Activated T-helper 1 cell treated with anti-CD3 and anti-CD28 coated beads, Interleukin-12 subunit alpha, Interleukin-12 subunit beta, Interleukin-2, Interleukin-4 antibody, amounts not matched to agents 30 ng/mL and 10 ng/mL and 1 ng/mL, durations not matched to agents 14 hours and 24 hours and 36 hours (primary cell): ENCODE results near the gene GOLGA8B. TPM values are rescaled to one million over a fixed set of nuclear protein-coding genes. Genes with fewer than 3 reads are reported as not detected.

ENCODE experiments used
- DNase-seq: peaks from one replicate; pipeline ENCODE4 v3.0.0; 2021; ENCODE audit warnings: low spot score
- H3K27ac Mint-ChIP-seq: one replicate; pipeline ENCODE4 v1.8.0; 2021; ENCODE audit warnings: mild to moderate bottlenecking, mixed read lengths
- H3K27me3 Mint-ChIP-seq: one replicate; pipeline ENCODE4 v1.8.0; 2022; ENCODE audit warnings: mild to moderate bottlenecking, moderate library complexity, mixed read lengths; ENCODE audit not compliant: insufficient read depth
- H3K36me3 Mint-ChIP-seq: one replicate; pipeline ENCODE4 v1.8.0; 2021; ENCODE audit warnings: low read depth, mixed read lengths
- H3K4me1 Mint-ChIP-seq: one replicate; pipeline ENCODE4 v1.8.0; 2021; ENCODE audit warnings: low read depth, mixed read lengths
- H3K4me3 Mint-ChIP-seq: one replicate; pipeline ENCODE4 v1.8.0; 2021; ENCODE audit warnings: mild to moderate bottlenecking, moderate library complexity, mixed read lengths
- H3K9me3 Mint-ChIP-seq: one replicate; pipeline ENCODE4 v1.8.0; 2021; ENCODE audit warnings: mixed read lengths
- intact Hi-C: fragments of 100-400 bp; cut with micrococcal nuclease; formaldehyde crosslinking; loops from one replicate; pipeline ENCODE4 v1.15.1; 2024
- total RNA-seq: library from RNA; stranded (reverse); gene quantifications from 2 replicates; pipeline ENCODE4 v1.2.3, GENCODE V29; 2022

GOLGA8B gene
- total RNA-seq, 1 donor from 2014 or later = 228 TPM

- Mint-ChIP-seq H3K4me3 (no peak overlapping the region), H3K27me3 (peaks cover 44% of the 10 kb centered on the region), H3K4me1 (peaks cover 10% of the 10 kb centered on the region), H3K36me3 (no peaks in the 10 kb centered on the region), H3K27ac (no peak overlapping the region), H3K9me3 (no peaks in the 10 kb centered on the region)
- intact Hi-C loops = loop anchor here (2.0 kb wide), 1 partner anchor 310 kb away; no protein-coding TSS in a partner anchor
- DNase-seq = no peak
These were observed 26.9 kb upstream of the GOLGA8B start for GRCh38 chr15:34610354-34610753.

- intact Hi-C loops = loop anchor here (2.0 kb wide), 1 partner anchor 311 kb away; no protein-coding TSS in a partner anchor
- Mint-ChIP-seq H3K9me3 (no peaks in the 10 kb centered on the region), H3K36me3 (no peaks in the 10 kb centered on the region), H3K4me1 (peaks cover 10% of the 10 kb centered on the region), H3K27me3 (peaks cover 41% of the 10 kb centered on the region), H3K4me3 (no peak overlapping the region), H3K27ac (no peak overlapping the region)
- DNase-seq = no peak
These were observed 25.9 kb upstream of the GOLGA8B start for GRCh38 chr15:34609102-34610057.

- Mint-ChIP-seq H3K4me1 (peaks cover 10% of the 10 kb centered on the region), H3K4me3 (no peak overlapping the region), H3K27ac (no peak overlapping the region), H3K36me3 (no peaks in the 10 kb centered on the region), H3K9me3 (no peaks in the 10 kb centered on the region), H3K27me3 (peaks cover 36% of the 10 kb centered on the region)
- intact Hi-C loops = no loop called here
- no peak for DNase-seq
These were observed 25.1 kb upstream of the GOLGA8B start for GRCh38 chr15:34608517-34608916.

DNA sequence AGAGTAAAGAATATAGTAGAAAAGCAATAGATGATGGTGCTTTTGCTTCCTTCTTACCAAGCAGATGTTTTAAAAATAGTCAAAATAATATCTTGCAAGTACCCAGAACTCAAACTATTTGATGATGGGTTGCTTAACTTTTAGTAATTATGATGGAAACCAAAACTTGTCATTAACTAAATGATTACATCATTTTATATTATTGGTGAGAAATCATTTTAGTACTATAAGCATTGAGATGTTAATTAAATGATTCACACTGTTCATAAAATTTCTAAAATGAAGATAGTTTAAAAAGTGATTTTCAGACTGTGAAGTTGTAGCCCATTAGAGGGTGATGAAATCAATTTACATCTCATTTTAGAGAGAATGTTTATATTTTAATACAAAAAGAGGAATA, 24.4 kb upstream of the GOLGA8B start:
- no peak overlapping the region for H3K27ac Mint-ChIP-seq
- peaks cover 10% of the 10 kb centered on the region for H3K4me1 Mint-ChIP-seq
- no peaks in the 10 kb centered on the region for H3K9me3 Mint-ChIP-seq
- no peaks in the 10 kb centered on the region for H3K36me3 Mint-ChIP-seq
- intact Hi-C loops = no loop called here
- no peak overlapping the region for H3K4me3 Mint-ChIP-seq
- no peak for DNase-seq
- peaks cover 35% of the 10 kb centered on the region for H3K27me3 Mint-ChIP-seq

GRCh38 chr15:34606545-34606944, 23.1 kb upstream of the GOLGA8B start:
- intact Hi-C loops = no loop called here
- Mint-ChIP-seq H3K36me3 (no peaks in the 10 kb centered on the region), H3K4me1 (peaks cover 10% of the 10 kb centered on the region), H3K27me3 (peaks cover 36% of the 10 kb centered on the region), H3K4me3 (no peak overlapping the region), H3K9me3 (no peaks in the 10 kb centered on the region), H3K27ac (no peak overlapping the region)
- no peak for DNase-seq

GRCh38 chr15:34606131-34606530, 22.7 kb upstream of the GOLGA8B start:
- H3K36me3 Mint-ChIP-seq = no peaks in the 10 kb centered on the region
- H3K27ac Mint-ChIP-seq = no peak overlapping the region
- no peaks in the 10 kb centered on the region for H3K9me3 Mint-ChIP-seq
- H3K27me3 Mint-ChIP-seq = peaks cover 34% of the 10 kb centered on the region
- intact Hi-C loops = no loop called here
- peaks cover 10% of the 10 kb centered on the region for H3K4me1 Mint-ChIP-seq
- no peak for DNase-seq
- H3K4me3 Mint-ChIP-seq = no peak overlapping the region

GRCh38 chr15:34603095-34603494, 19.6 kb upstream of the GOLGA8B start:
- Mint-ChIP-seq H3K9me3 (no peaks in the 10 kb centered on the region), H3K4me3 (no peak overlapping the region), H3K4me1 (no peaks in the 10 kb centered on the region), H3K36me3 (no peaks in the 10 kb centered on the region), H3K27me3 (peaks cover 48% of the 10 kb centered on the region), H3K27ac (no peak overlapping the region)
- DNase-seq = no peak
- intact Hi-C loops = no loop called here

- no peaks in the 10 kb centered on the region for H3K9me3 Mint-ChIP-seq
- no peak overlapping the region for H3K4me3 Mint-ChIP-seq
- DNase-seq = no peak
- no peak overlapping the region for H3K27ac Mint-ChIP-seq
- no peaks in the 10 kb centered on the region for H3K36me3 Mint-ChIP-seq
- intact Hi-C loops = no loop called here
- H3K27me3 Mint-ChIP-seq = peaks cover 42% of the 10 kb centered on the region
- no peaks in the 10 kb centered on the region for H3K4me1 Mint-ChIP-seq
These were observed 17.5 kb upstream of the GOLGA8B start for GRCh38 chr15:34600923-34601322.

DNA sequence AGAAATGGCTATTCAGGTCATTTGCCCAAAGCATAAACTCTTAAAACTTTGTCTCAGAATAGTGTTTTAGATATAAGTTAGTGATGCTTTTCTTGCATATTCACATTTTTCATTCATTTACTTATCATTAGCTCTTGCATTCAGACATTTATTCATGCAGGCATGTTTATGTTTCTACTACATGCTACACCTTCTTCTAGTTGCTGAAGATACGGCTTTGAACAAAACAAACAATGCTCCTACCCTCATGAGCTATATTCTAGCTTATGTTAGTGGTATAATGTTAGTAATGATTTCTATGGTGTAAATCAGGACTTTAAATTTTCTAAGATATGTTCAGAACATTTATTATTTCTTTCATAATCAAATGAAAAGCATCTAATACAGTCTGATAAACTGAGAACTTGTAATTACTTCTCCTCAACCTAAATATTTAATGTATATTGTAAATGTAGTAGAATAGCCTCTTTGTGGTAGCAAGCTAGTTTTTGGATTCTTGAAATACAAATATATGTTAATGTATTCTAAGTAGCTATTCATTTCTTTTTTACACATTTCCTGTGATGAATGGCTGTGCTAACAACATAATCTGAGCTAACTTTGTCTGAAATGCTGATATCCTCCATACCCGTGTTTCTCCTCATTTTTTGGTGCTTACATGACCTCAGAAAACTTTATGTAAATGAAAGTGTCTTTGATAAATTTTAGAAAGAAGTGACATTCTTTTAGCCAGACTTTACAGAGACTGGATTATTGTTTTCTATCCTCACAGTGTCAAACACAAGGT, 15.5 kb upstream of the GOLGA8B start:
- H3K4me3 Mint-ChIP-seq = no peak overlapping the region
- no peaks in the 10 kb centered on the region for H3K4me1 Mint-ChIP-seq
- H3K27me3 Mint-ChIP-seq = peaks cover 39% of the 10 kb centered on the region
- intact Hi-C loops = no loop called here
- no peaks in the 10 kb centered on the region for H3K36me3 Mint-ChIP-seq
- no peak overlapping the region for H3K27ac Mint-ChIP-seq
- H3K9me3 Mint-ChIP-seq = no peaks in the 10 kb centered on the region
- DNase-seq = no peak

DNA sequence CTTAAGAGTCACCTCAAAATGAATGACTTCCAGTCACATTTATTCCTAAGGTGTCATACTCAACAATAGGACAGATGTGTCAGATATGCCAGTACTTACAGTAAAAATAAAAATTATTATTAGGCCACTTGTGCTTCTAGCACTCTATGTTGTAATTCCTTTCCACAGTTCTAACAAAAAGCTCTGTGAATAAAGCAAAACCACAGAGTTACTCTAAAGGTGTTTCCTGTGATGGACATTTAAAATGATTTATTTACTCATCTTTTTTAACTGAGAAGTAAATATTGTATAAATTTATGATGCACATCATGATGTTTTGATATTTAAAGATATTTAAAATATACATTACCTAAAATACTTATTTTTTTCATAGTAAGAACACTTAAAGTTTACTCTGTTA, 13.9 kb upstream of the GOLGA8B start:
- Mint-ChIP-seq H3K36me3 (no peaks in the 10 kb centered on the region), H3K4me1 (no peaks in the 10 kb centered on the region), H3K9me3 (no peaks in the 10 kb centered on the region), H3K27me3 (peaks cover 36% of the 10 kb centered on the region), H3K27ac (no peak overlapping the region), H3K4me3 (no peak overlapping the region)
- no peak for DNase-seq
- intact Hi-C loops = no loop called here

GRCh38 chr15:34594361-34594760, 10.9 kb upstream of the GOLGA8B start:
- H3K36me3 Mint-ChIP-seq = no peaks in the 10 kb centered on the region
- no peak for DNase-seq
- intact Hi-C loops = no loop called here
- H3K27me3 Mint-ChIP-seq = peaks cover 24% of the 10 kb centered on the region
- no peak overlapping the region for H3K4me3 Mint-ChIP-seq
- no peak overlapping the region for H3K27ac Mint-ChIP-seq
- no peaks in the 10 kb centered on the region for H3K4me1 Mint-ChIP-seq
- no peaks in the 10 kb centered on the region for H3K9me3 Mint-ChIP-seq

DNA sequence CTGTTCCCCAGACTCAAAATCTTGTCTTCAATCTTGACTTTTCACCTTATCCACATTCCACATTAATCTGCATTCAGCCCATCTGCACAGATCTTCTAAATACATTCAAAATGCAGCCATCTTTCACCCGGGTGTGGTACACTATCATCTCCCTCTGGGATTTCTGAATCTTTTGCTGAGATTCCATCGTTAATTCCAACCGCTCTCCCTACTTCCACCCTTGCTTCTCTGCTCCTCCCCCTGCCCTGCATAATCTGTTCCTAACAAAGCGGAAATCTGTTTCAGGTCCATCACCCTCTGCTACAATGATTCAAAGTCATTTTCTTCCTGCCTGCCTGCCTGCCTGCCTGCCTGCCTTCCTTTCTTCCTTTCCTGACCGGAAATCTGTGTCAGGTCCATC, 7.9 kb upstream of the GOLGA8B start:
- Mint-ChIP-seq H3K27me3 (peaks cover 28% of the 10 kb centered on the region), H3K4me1 (peaks cover 8% of the 10 kb centered on the region), H3K9me3 (no peaks in the 10 kb centered on the region), H3K27ac (no peak overlapping the region), H3K36me3 (no peaks in the 10 kb centered on the region), H3K4me3 (no peak overlapping the region)
- DNase-seq = no peak
- intact Hi-C loops = no loop called here
